Erythroblast (primary cell): ENCODE data around the gene GCC2.
"Not testable (repeated sequence)": the region's sequence is repeated elsewhere in the genome, so short reads cannot be mapped to it uniquely, and the experiment has no call there.

Source experiments
- DNase-seq, 2 experiments: peaks; one replicate each; lab custom pipeline; 2025; lab: John Stamatoyannopoulos, UW
- GATA1 ChIP-seq: IDR thresholded peaks from 2 replicates; pipeline ENCODE4 v1.6.1; 2011; ENCODE audit warnings: low read depth, mild to moderate bottlenecking, control low read depth, low read length, moderate library complexity
- POLR2A ChIP-seq: IDR thresholded peaks from 2 replicates; pipeline ENCODE4 v1.6.1; 2011; ENCODE audit warnings: mild to moderate bottlenecking, low read length

Gene GCC2

GRCh38 chr2:108423067-108423466, 25.9 kb upstream of the GCC2 start:
- TF ChIP-seq POLR2A (no peak), GATA1 (no peak)
- no peak for DNase-seq

GRCh38 chr2:108423502-108424251, 25.3 kb upstream of the GCC2 start:
- TF ChIP-seq GATA1 (no peak), POLR2A (no peak)

GRCh38 chr2:108428286-108429009, 20.6 kb upstream of the GCC2 start:
- no peak for DNase-seq
- TF ChIP-seq GATA1 (no peak), POLR2A (no peak)

More at GRCh38 chr2:108423502-108424251, 25.3 kb upstream of the GCC2 start:
- DNase-seq = no peak

- not testable (repeated sequence) for DNase-seq
Observed at GRCh38 chr2:108435578-108435977, 13.4 kb upstream of the GCC2 start.

- no peak for DNase-seq
- TF ChIP-seq POLR2A (no peak), GATA1 (no peak)
Observed at GRCh38 chr2:108436976-108437375, 12.0 kb upstream of the GCC2 start.

GRCh38 chr2:108441712-108442111, 7.3 kb upstream of the GCC2 start:
- TF ChIP-seq GATA1 (no peak), POLR2A (no peak)
- DNase-seq = no peak

GRCh38 chr2:108444941-108445840, 3.8 kb upstream of the GCC2 start:
- TF ChIP-seq GATA1 (no peak), POLR2A (no peak)
- DNase-seq = peak; percentile 77 to 87

GRCh38 chr2:108446703-108447102, 2.3 kb upstream of the GCC2 start:
- TF ChIP-seq GATA1 = no peak
- TF ChIP-seq POLR2A = no peak
- DNase-seq = peak; percentile 18 to 45

GRCh38 chr2:108447947-108448677, 894 bp upstream of the GCC2 start:
- no peak for TF ChIP-seq POLR2A
- no peak for TF ChIP-seq GATA1
- DNase-seq = peak in 1 of 2 experiments; percentile 35

- TF ChIP-seq POLR2A = peak; percentile 59
- TF ChIP-seq GATA1 = no peak
- peak; percentile 52 to 68 for DNase-seq
Observed at GRCh38 chr2:108449410-108450130, 564 bp downstream of the GCC2 start.

- no peak for DNase-seq
Observed at GRCh38 chr2:108450863-108451262, 1.9 kb downstream of the GCC2 start.

GRCh38 chr2:108451976-108452375, 3.0 kb downstream of the GCC2 start:
- TF ChIP-seq POLR2A = no peak
- no peak for TF ChIP-seq GATA1

More at GRCh38 chr2:108450863-108451262, 1.9 kb downstream of the GCC2 start:
- TF ChIP-seq POLR2A (no peak), GATA1 (no peak)

GRCh38 chr2:108453530-108453929, 4.5 kb downstream of the GCC2 start:
- DNase-seq = not testable (repeated sequence)

More at GRCh38 chr2:108451976-108452375, 3.0 kb downstream of the GCC2 start:
- DNase-seq = no peak
